Spleen (tissue), 7 donors: ENCODE results near the gene DEFB124.

Experiments used
- CTCF ChIP-seq, 11 experiments: fragments of 200-600 bp in 7 of 11; fragments of 450-650 bp in 4 of 11; sonication (generic) in 4 of 11; IDR thresholded peaks in 8 of 11; conservative IDR thresholded peaks in 3 of 11; 1 replicate in 7 of 11; 2 replicates in 4 of 11; pipeline versions ENCODE4 v1.4.0 to v1.8.0; 2016 to 2021; ENCODE audit warnings: antibody characterized with exemption in 11 of 11, inconsistent platforms in 4 of 11, mild to moderate bottlenecking in 1 of 11
- POLR2A ChIP-seq, 3 donors: fragments of 450-650 bp; IDR thresholded peaks; one replicate each; pipeline ENCODE4 v1.5.1; 2017; ENCODE audit warnings: antibody characterized with exemption in 3 of 3, mild to moderate bottlenecking in 1 of 3
- POLR2AphosphoS5 ChIP-seq, 3 donors: sonication (generic); formaldehyde crosslinking; IDR thresholded peaks; one replicate each; pipeline ENCODE4 v1.5.1; 2017; ENCODE audit warnings: antibody characterized with exemption in 3 of 3
- donor health status: DM: no; HTN: no; CAD: no; lungs with moderate emphysema.
- donor health status: DM: no; HTN: no; CAD: no.
- donor health status: DM: no; HTN: no; CAD: no.

GRCh38 chr20:31440012-31440659, 34.8 kb downstream of the DEFB124 start, which contains the start of gene DEFB123:
- TF ChIP-seq CTCF (IDR thresholded peaks at IDR 0.05 in 8 of 11, conservative IDR thresholded peaks at IDR 0.05 in 3 of 11) (no peak), POLR2A (IDR thresholded peaks at IDR 0.05) (no peak), POLR2AphosphoS5 (IDR thresholded peaks at IDR 0.05) (no peak)
